GM10847 (cell line): Measurements from ENCODE around the gene THSD7A.

ENCODE experiments used
- POLR2A ChIP-seq: IDR thresholded peaks from 2 replicates; pipeline ENCODE4 v1.6.1; 2011; ENCODE audit not compliant: insufficient read length; ENCODE audit errors: extremely low read depth

THSD7A gene

DNA sequence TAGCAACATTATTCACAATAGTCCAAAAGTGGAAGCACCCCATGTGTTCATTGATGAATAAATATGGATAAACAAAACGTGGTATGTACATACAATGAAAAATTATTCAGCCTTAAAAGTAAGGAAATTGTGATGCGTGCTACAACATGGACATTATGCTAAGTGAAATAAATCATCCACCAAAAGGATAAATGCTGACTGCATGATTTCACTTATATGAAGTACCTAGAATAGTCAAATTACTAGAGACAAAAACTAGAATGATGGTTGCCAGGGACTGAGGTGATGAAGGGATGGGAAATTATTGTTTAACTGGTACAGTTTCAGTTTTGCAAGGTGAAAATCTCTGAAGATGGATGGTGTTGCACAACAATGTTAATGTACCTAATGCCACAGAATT is 56.6 kb downstream of the THSD7A start:
- TF ChIP-seq POLR2A, result no peak

DNA sequence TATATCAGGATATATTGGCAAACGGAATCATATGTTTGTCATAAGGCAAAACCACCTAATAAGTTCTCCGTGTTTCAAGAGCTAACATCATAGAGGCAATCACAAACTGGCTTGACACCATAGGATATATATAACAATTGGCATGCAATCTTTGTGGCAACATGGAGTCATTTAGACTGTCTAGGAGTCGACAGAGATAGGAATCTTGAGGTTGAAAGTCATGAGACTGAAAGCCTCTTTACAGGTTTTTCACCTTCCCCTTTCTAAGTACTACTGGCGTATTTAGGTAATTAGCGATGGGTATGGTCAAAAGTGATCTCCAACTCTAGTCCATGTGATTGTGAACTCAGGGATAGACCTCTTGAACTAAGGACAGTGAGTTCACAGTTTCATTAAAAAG is 63.7 kb downstream of the THSD7A start:
- TF ChIP-seq POLR2A, result no peak

GRCh38 chr7:11767148-11767547 is 64.8 kb downstream of the THSD7A start:
- no peak for TF ChIP-seq POLR2A

DNA sequence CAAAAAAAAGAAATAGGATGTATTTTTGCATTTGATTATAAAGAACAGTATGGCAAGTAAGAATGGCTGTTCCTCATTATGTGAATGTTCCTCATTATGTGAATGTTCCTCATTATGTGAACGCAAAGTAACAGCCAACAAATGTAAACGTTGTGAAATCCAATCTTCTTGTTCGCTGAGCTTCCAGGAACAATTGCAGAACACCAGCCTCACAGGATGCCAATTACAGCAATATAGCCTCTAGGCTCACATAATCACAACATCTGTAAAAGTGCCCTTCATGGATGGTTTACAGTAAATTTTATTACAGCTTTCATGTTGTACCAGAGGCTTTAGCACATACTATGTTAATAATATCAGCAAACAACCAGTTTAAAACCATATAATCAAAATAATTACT is 71.6 kb downstream of the THSD7A start:
- TF ChIP-seq POLR2A, result no peak

DNA sequence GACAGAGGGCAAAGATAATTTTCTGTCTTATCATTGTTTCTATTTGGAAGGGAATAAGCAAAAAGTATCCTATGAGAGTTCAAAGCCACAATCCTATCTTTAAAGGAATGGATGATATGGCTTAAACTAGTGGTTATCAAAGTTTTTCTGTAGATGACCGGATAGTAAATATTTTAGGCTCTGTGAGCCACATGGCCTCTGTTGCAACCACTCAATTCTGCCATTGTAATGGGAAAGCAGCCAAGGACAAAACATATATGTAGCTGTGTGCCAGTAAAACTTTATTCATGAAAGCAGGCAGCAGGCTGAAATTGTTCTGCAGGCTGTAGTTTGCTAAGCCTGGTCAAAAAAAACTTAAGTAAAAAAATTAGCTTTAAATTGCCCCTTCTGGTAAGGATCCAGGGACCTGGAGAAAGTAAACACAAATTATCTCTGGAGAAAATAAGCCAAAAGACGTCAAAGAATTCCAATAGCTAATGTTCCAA is 73.3 kb downstream of the THSD7A start:
- no peak for TF ChIP-seq POLR2A

DNA sequence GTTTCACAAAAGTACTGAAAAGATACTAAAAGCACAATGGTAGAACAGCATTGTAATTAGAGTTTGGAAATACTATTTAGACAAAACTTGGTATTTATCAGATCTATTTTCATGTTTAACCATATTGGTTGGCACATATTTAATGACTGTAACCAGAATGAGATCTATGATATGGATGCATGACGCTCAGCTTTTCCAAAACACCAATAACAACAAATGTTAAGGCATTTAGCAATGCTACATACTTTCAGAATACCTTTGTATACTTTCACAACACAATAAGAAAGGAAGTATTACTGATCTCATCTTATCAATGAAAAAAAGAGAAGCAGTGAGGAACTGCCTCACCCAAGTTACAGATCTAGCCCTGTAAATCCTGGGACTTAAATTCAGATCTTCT is 74.8 kb downstream of the THSD7A start:
- TF ChIP-seq POLR2A, result no peak

DNA sequence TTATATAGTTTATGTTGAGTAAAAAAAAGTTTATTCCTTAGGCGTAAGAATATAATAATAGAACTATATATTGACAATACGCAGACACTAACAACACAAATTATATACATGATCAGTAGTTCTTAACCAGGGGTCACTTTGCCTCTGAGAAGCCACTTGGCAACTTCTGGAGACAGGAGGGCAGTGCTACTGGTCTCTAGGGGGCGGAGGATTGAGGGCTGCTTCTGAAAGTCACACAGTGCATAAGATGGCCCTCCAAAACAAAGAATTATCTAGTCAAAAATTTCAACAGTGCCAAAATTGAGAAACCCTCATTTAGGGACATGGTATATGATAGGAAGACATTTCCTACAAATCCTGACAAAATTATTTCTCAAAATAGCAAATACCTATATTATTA is 77.1 kb downstream of the THSD7A start:
- no peak for TF ChIP-seq POLR2A

GRCh38 chr7:11754123-11754522 is 77.9 kb downstream of the THSD7A start:
- TF ChIP-seq POLR2A, result no peak

- no peak for TF ChIP-seq POLR2A
Observed at GRCh38 chr7:11753433-11753832, 78.6 kb downstream of the THSD7A start.

DNA sequence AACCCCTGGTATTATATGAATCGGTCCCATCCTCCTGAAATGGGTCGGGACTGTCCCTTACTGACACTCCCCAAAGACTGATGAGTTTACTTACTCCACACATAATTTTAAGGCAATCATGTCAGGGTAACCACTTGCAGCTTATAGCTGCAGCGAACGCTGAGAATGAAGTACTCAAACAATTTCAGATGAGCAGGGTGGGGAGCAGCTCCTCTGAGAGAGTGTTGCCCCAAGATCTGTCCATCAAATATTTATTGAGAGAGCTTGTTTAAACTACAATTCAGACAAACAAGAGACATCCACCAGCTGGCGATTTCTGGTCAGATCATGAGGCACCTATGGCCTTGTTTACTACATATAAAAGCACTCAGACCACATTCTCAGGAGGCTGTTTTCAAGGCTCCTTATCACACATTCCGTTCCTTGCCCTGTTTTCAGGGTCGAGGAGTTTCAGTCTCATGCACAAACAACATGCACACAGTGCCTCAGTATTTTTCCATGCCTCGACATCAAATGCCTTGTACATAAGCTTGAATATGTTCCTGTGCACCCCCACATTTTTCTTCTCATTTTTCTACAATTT is 80.1 kb downstream of the THSD7A start:
- no peak for TF ChIP-seq POLR2A

DNA sequence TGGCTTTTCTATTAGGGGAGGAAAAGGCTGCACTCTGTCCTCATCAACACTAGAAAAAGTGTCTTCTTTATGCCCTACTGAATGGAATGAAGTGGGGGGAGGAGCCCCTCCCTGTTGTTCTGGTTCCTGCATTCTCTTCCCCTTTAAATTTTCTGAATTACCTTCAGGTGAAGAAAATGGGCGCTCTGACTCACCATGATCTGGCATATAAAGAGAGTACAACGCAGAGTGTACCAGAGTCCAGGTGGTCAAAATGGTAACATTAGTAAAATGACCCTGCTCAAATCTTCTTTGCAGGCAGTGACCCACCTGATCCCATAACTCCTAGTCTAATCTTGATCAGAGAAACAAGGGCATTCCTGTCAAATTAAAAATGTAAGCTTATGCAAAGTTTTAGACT is 80.7 kb downstream of the THSD7A start:
- no peak for TF ChIP-seq POLR2A

GRCh38 chr7:11750191-11750590 is 81.8 kb downstream of the THSD7A start:
- no peak for TF ChIP-seq POLR2A

- TF ChIP-seq POLR2A, result no peak
Observed at GRCh38 chr7:11749629-11750028, 82.4 kb downstream of the THSD7A start.

DNA sequence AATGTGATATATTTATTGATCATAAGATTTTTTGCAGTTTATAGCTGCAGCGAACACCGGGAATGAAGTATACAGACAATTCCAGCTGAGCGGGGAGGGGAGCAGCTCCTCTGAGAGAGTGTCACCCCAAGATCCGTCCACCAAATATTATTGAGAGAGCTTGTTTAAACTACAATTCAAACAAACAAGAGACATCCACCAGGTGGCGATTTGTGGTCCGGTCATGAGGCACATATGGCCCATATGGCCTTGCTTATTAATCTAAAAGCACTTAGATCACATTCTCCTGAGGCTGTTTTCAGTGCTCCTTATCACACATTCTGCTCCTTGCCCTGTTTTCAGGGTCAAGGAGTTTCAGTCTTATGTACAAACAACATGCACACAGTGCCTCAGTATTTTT is 83.1 kb downstream of the THSD7A start:
- no peak for TF ChIP-seq POLR2A

DNA sequence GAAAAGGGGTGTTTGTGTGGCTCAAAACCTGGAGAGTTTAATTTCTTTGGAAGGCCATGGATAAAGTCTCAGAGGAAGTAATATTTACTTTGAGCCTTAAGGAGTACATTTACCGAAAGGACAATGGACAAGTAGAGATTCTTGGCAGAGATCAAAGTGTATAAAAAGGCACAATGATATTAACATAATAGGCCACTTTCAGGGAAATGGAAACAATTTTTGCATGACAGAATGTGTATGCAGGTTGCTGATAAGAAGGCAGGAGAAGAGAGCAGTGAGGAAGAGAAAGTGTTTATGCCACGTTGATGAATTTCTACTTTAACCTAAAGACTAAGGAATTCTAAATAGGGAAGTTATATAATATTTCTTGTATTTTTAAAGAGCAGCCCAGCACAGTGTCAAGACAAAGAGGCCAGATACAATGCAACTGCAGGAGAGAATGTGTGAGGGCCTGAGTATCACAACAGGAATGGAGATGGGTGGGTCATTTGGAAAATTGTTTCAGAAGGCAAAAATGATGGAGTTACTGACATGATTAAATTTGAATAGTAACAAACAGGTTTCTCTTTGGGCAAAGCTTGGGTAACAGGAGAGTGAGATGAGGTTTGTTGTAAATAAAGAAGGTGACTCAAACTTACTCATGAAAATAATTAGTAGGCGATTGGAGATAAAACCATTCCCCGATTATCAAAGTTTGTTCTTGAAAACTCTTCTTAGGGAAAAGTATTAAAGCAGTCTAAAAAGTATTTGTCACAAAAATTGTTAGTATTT is 84.1 kb downstream of the THSD7A start:
- no peak for TF ChIP-seq POLR2A

GRCh38 chr7:11746591-11746990 is 85.4 kb downstream of the THSD7A start:
- no peak for TF ChIP-seq POLR2A

GRCh38 chr7:11743548-11743947 is 88.5 kb downstream of the THSD7A start:
- TF ChIP-seq POLR2A, result no peak
